Adrenal gland (tissue), 5 donors: ENCODE measurements around the gene CLDN5.

Experiments
- CTCF ChIP-seq, 6 experiments: fragments of 450-650 bp in 4 of 6; fragments of 200-600 bp in 2 of 6; sonication (generic) in 1 of 6; IDR thresholded peaks; 1 replicate in 5 of 6; 2 replicates in 1 of 6; pipeline versions ENCODE4 v1.5.1 to v1.8.0; 2016 to 2021; ENCODE audit warnings: antibody characterized with exemption in 6 of 6, mild to moderate bottlenecking in 2 of 6, moderate library complexity in 1 of 6
- POLR2A ChIP-seq, 2 donors: fragments of 450-650 bp; IDR thresholded peaks; one replicate each; pipeline ENCODE4 v1.6.1; 2017; ENCODE audit warnings: antibody characterized with exemption in 2 of 2, mild to moderate bottlenecking in 2 of 2, moderate library complexity in 1 of 2
- donor health status: DM: no; HTN: no; CAD: no.

- TF ChIP-seq CTCF (IDR thresholded peaks at IDR 0.05), result no peak
- TF ChIP-seq POLR2A (IDR thresholded peaks at IDR 0.05), result no peak
Measured at GRCh38 chr22:19571207-19571795, 47.1 kb upstream of the CLDN5 start.
